ENCODE results near the gene ERG. TPM values are rescaled to one million over a fixed set of nuclear protein-coding genes. Genes with fewer than 3 reads are reported as not detected.

The ERG gene
- total RNA-seq, 1 donor from 2014 or later, result not detected

GRCh38 chr21:38494703-38495102 is 3.6 kb downstream of the ERG start:
- no peak for DNase-seq (ENCODE audit: low spot score)
- H3K27ac Mint-ChIP-seq, result no peak overlapping the region
- Histone ChIP-seq H3K4me1 (peaks cover 3% of the 10 kb centered on the region), H3K36me3 (no peaks in the 10 kb centered on the region), H3K79me2 (ENCODE audit: low read depth) (no peaks in the 10 kb centered on the region), H2AFZ (replicated peaks) (no peak overlapping the region), H3K9ac (no peak overlapping the region), H3F3A (ENCODE audit: low read depth) (peaks cover 1% of the 10 kb centered on the region), H3K9me3 (ENCODE audit: low read depth) (no peaks in the 10 kb centered on the region), H4K20me1 (ENCODE audit: low read depth) (no peaks in the 10 kb centered on the region), H3K4me2 (no peak overlapping the region), H3K4me3 (no peak overlapping the region), H3K27me3 (no peaks in the 10 kb centered on the region), H3K27ac (no peak overlapping the region)
- H3K4me3 Mint-ChIP-seq, result no peak overlapping the region
- peaks cover 3% of the 10 kb centered on the region for H3K27me3 Mint-ChIP-seq (ENCODE audit: insufficient read depth, low read depth)
- no peaks in the 10 kb centered on the region for H3K9me3 Mint-ChIP-seq
- no peaks in the 10 kb centered on the region for H3K36me3 Mint-ChIP-seq
- peaks cover 29% of the 10 kb centered on the region for H3K4me1 Mint-ChIP-seq
- TF ChIP-seq CTCF (IDR thresholded peaks at IDR 0.05) (no peak), EZH2phosphoT487 (IDR thresholded peaks at IDR 0.05) (no peak), EZH2 (IDR thresholded peaks at IDR 0.05) (no peak)

GRCh38 chr21:38494251-38494642 is 4.0 kb downstream of the ERG start:
- Mint-ChIP-seq H3K9me3 (no peaks in the 10 kb centered on the region), H3K27me3 (ENCODE audit: insufficient read depth, low read depth) (peaks cover 3% of the 10 kb centered on the region), H3K4me3 (no peak overlapping the region), H3K36me3 (no peaks in the 10 kb centered on the region), H3K27ac (no peak overlapping the region), H3K4me1 (peaks cover 30% of the 10 kb centered on the region)
- peaks cover 6% of the 10 kb centered on the region for H3F3A ChIP-seq (ENCODE audit: low read depth)
- no peaks in the 10 kb centered on the region for H4K20me1 ChIP-seq (ENCODE audit: low read depth)
- no peak for TF ChIP-seq CTCF (IDR thresholded peaks at IDR 0.05)
- TF ChIP-seq EZH2phosphoT487 (IDR thresholded peaks at IDR 0.05), result no peak
- TF ChIP-seq EZH2 (IDR thresholded peaks at IDR 0.05), result no peak
- H3K79me2 ChIP-seq (ENCODE audit: low read depth), result no peaks in the 10 kb centered on the region
- no peak overlapping the region for H3K4me2 ChIP-seq
- no peaks in the 10 kb centered on the region for H3K36me3 ChIP-seq
- no peak overlapping the region for H2AFZ ChIP-seq (replicated peaks)
- H3K9ac ChIP-seq, result no peak overlapping the region
- no peak overlapping the region for H3K4me3 ChIP-seq
- H3K27ac ChIP-seq, result no peak overlapping the region
- no peaks in the 10 kb centered on the region for H3K9me3 ChIP-seq (ENCODE audit: low read depth)
- peaks cover 7% of the 10 kb centered on the region for H3K4me1 ChIP-seq
- no peaks in the 10 kb centered on the region for H3K27me3 ChIP-seq
- DNase-seq (ENCODE audit: low spot score), result no peak

GRCh38 chr21:38493549-38494250 is 4.6 kb downstream of the ERG start:
- H3K36me3 ChIP-seq, result no peaks in the 10 kb centered on the region
- TF ChIP-seq CTCF (IDR thresholded peaks at IDR 0.05) (no peak), EZH2 (IDR thresholded peaks at IDR 0.05) (no peak), EZH2phosphoT487 (IDR thresholded peaks at IDR 0.05) (no peak)
- H3K4me3 ChIP-seq, result no peak overlapping the region
- Mint-ChIP-seq H3K27me3 (ENCODE audit: insufficient read depth, low read depth) (peaks cover 3% of the 10 kb centered on the region), H3K36me3 (no peaks in the 10 kb centered on the region), H3K4me1 (peaks cover 33% of the 10 kb centered on the region), H3K27ac (no peak overlapping the region), H3K9me3 (no peaks in the 10 kb centered on the region), H3K4me3 (no peak overlapping the region)
- no peak overlapping the region for H2AFZ ChIP-seq (replicated peaks)
- no peak overlapping the region for H3K9ac ChIP-seq
- no peaks in the 10 kb centered on the region for H3K79me2 ChIP-seq (ENCODE audit: low read depth)
- no peaks in the 10 kb centered on the region for H4K20me1 ChIP-seq (ENCODE audit: low read depth)
- peaks cover 13% of the 10 kb centered on the region for H3K4me1 ChIP-seq
- DNase-seq (ENCODE audit: low spot score), result no peak
- H3F3A ChIP-seq (ENCODE audit: low read depth), result peaks cover 11% of the 10 kb centered on the region
- H3K27ac ChIP-seq, result no peak overlapping the region
- H3K27me3 ChIP-seq, result no peaks in the 10 kb centered on the region
- H3K9me3 ChIP-seq (ENCODE audit: low read depth), result no peaks in the 10 kb centered on the region
- H3K4me2 ChIP-seq, result no peak overlapping the region

Data from neural progenitor cell (in vitro differentiated cells).